ENCODE data around the gene SMC1B. TPM values are rescaled to one million over a fixed set of nuclear protein-coding genes. Genes with fewer than 3 reads are reported as not detected.
"Not testable (repeated sequence)": the region's sequence is repeated elsewhere in the genome, so short reads cannot be mapped to it uniquely, and the experiment has no call there.

Gene SMC1B
- total RNA-seq, 2 experiments from 2014 or later, result 1.1 TPM

DNA sequence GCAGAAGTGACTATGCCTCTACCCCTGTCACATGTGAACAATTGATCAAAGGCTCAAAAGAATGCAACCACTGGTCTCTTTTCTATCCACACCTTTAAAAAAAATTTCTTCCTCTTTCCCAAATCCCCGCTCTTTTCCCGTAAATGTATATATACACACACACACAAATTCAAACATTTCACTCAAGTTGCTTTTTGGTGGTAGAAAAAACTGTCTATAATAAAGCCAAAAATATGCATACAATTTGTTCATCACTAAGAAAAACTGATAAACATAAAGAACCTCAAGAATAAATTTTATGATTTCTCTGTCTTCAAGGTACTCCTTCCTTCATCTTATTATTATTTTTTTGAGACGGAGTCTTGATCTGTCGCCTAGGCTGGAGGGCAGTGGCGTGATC is 5.6 kb downstream of the SMC1B start:
- peaks cover 3% of the 10 kb centered on the region for H3K27me3 Mint-ChIP-seq
- no peak for DNase-seq
- intact Hi-C loops (cut with micrococcal nuclease), result no loop called here
- POLR2A ChIA-PET, result no interaction called here
- H3K4me1 Mint-ChIP-seq (ENCODE audit: low read depth), result peaks cover 2% of the 10 kb centered on the region
- H3K9me3 Mint-ChIP-seq, result peaks cover 7% of the 10 kb centered on the region
- H3K36me3 Mint-ChIP-seq, result no peaks in the 10 kb centered on the region
- no peak overlapping the region for H3K4me3 Mint-ChIP-seq
- no peak overlapping the region for H3K27ac Mint-ChIP-seq
- CTCF ChIA-PET, result no interaction called here

DNA sequence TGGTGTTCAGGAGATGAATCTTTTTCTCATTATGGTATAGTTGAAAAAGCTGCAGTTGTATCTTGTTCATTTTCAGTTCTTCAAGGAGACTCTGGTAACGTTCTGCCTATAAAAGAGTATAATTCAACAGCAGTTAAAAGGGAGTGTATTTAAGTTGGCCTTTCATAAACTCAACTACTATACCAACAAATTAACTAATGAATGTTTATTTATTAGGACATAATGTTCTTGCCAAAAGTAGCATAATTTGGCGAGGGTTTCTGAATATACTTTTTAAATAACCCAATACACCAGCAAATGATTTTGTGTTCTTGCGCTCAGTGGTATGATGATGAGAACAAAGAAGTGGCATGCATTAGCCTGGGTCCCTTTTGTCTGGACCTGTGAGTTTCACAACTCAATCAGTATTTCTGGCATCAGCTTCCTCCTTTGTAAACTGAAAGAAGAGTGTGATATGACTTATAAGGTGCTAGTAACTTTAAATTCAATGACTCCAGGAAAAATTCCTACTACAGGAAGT is 10.9 kb downstream of the SMC1B start:
- CTCF ChIA-PET, result no interaction called here
- Mint-ChIP-seq H3K4me1 (ENCODE audit: low read depth) (no peaks in the 10 kb centered on the region), H3K27me3 (peaks cover 2% of the 10 kb centered on the region), H3K27ac (no peak overlapping the region), H3K9me3 (peaks cover 5% of the 10 kb centered on the region), H3K4me3 (no peak overlapping the region), H3K36me3 (no peaks in the 10 kb centered on the region)
- POLR2A ChIA-PET, result no interaction called here
- DNase-seq, result no peak
- intact Hi-C loops (cut with micrococcal nuclease), result no loop called here

DNA sequence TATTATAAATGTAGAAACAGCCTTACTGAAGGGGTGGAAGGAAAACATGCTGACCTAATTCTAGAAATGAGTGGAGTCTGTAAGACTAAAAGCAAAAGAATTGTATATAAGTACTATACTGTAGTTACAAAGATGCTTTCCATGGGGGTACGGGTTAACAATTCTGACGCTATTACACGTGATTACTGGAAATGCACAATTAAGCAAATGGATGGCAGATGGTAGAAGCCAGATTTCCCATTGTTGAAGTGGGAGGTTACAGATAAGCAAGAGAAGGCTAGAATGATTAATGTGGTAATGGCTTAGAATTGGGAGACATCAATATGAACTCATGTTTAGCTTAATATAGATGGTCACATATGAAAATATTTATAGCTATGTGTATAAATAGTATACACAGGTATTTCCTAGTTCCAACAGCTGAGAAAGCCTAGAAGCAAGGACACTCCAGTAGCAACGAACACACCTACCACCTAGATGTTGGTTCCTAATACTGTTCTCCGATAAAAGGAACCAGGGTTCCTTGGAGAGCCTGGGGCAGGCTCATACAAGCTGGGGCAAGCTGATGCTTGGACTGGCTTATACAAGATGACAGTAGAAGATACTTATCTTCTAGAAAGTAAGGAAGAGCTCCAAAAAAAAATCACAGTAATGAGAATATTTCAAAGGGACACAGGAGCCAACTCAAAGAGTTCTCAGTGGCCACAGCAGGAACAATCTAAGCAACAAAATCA is 13.5 kb downstream of the SMC1B start:
- CTCF ChIA-PET, result no interaction called here
- Mint-ChIP-seq H3K36me3 (no peaks in the 10 kb centered on the region), H3K4me3 (no peak overlapping the region), H3K9me3 (peaks cover 4% of the 10 kb centered on the region), H3K27me3 (peaks cover 2% of the 10 kb centered on the region), H3K27ac (no peak overlapping the region), H3K4me1 (ENCODE audit: low read depth) (no peaks in the 10 kb centered on the region)
- no peak for DNase-seq
- POLR2A ChIA-PET, result no interaction called here
- intact Hi-C loops (cut with micrococcal nuclease), result loop anchor here (5.0 kb wide), 1 partner anchor 133 kb away; no protein-coding TSS in a partner anchor

GRCh38 chr22:45398214-45398613 is 15.2 kb downstream of the SMC1B start:
- intact Hi-C loops (cut with micrococcal nuclease), result loop anchor here (5.0 kb wide), 1 partner anchor 131 kb away; no protein-coding TSS in a partner anchor
- POLR2A ChIA-PET, result no interaction called here
- no peaks in the 10 kb centered on the region for H3K36me3 Mint-ChIP-seq
- H3K4me3 Mint-ChIP-seq, result no peak overlapping the region
- H3K4me1 Mint-ChIP-seq (ENCODE audit: low read depth), result no peaks in the 10 kb centered on the region
- H3K9me3 Mint-ChIP-seq, result peaks cover 4% of the 10 kb centered on the region
- no peak overlapping the region for H3K27ac Mint-ChIP-seq
- no peak for DNase-seq
- CTCF ChIA-PET, result interaction anchor here (0.8 to 1.2 kb wide), 3 partner anchors 12 to 131 kb away, joined by 3 read pairs; no protein-coding TSS in a partner anchor
- peaks cover 2% of the 10 kb centered on the region for H3K27me3 Mint-ChIP-seq

DNA sequence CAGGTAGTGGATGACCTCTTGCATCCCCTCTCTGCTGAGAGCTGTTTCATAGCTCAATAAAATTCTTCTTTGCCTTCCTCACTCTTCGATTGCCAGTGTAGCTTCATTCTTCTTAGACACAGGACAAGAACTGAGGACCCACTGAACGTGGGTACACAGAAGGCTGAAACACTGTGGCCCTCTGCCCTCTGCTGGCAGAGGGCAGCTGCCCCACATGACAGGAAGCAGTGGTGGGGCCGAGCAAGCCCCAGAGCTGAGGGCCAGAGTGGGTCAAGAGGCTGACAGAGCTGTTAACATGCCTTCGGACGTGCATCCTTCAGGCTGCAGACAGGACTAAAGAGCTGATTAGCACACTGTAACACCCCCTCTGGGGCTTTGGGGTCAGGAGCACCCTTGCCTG is 15.6 kb downstream of the SMC1B start:
- Mint-ChIP-seq H3K4me1 (ENCODE audit: low read depth) (no peaks in the 10 kb centered on the region), H3K9me3 (peaks cover 4% of the 10 kb centered on the region), H3K4me3 (no peak overlapping the region), H3K36me3 (no peaks in the 10 kb centered on the region), H3K27ac (no peak overlapping the region), H3K27me3 (peaks cover 2% of the 10 kb centered on the region)
- intact Hi-C loops (cut with micrococcal nuclease), result loop anchor here (5.0 kb wide), 1 partner anchor 131 kb away; no protein-coding TSS in a partner anchor
- ChIA-PET CTCF (interaction anchor here (0.8 to 1.2 kb wide), 3 partner anchors 13 to 131 kb away, joined by 3 read pairs; no protein-coding TSS in a partner anchor), POLR2A (no interaction called here)
- no peak for DNase-seq

DNA sequence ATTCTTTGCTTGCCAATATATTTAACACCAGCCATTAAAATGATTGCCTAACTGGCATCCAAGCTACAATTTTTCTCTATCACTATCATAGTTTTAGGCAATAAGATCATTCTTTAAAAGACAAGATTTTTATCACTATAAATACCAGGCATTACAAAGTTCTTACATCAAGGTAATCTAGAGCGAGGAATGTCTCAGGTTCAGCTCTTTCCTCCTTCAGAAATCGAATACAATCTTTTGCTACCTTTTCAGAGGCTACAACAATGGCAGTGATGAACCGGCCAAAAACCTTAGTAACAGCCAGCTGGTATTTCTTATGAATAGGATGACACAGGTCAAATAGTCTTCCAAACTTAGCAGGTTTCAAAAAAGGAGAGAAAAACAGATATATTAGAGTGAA is 23.9 kb downstream of the SMC1B start:
- Mint-ChIP-seq H3K27ac (no peak overlapping the region), H3K9me3 (no peaks in the 10 kb centered on the region)
- CTCF ChIA-PET, result no interaction called here

DNA sequence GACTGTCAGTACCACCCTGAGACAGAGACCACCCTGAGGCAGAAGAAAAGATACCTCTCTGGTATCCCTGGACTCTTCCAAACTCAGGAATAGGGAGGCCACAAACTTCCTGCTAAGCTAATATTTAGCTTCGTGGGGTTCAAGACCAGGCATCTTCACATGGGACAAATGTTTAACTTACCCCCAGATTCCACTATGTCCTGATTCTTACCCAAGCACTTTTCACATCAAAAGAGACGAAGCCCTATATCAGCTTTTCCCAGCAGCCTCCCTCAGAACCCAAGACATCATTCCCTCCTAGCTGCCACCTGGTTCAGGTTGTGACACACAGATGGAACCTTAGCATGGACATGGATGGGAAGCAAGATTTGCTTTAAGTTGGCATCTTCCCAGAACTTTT is 32.1 kb downstream of the SMC1B start:
- H3K9me3 Mint-ChIP-seq, result no peaks in the 10 kb centered on the region
- no peaks in the 10 kb centered on the region for H3K4me1 Mint-ChIP-seq (ENCODE audit: low read depth)
- no peak overlapping the region for H3K27ac Mint-ChIP-seq
- ChIA-PET CTCF (interaction anchor here (0.6 to 0.7 kb wide), 3 partner anchors 24 to 112 kb away, joined by 3 read pairs; no protein-coding TSS in a partner anchor), POLR2A (no interaction called here)
- H3K4me3 Mint-ChIP-seq, result no peak overlapping the region
- intact Hi-C loops (cut with micrococcal nuclease), result no loop called here
- no peaks in the 10 kb centered on the region for H3K27me3 Mint-ChIP-seq
- no peak for DNase-seq
- no peaks in the 10 kb centered on the region for H3K36me3 Mint-ChIP-seq

More for the DNA sequence above, 23.9 kb downstream of the SMC1B start:
- intact Hi-C loops (cut with micrococcal nuclease), result no loop called here
- H3K4me1 Mint-ChIP-seq (ENCODE audit: low read depth), result no peaks in the 10 kb centered on the region
- DNase-seq, result no peak
- peaks cover 6% of the 10 kb centered on the region for H3K27me3 Mint-ChIP-seq
- no peaks in the 10 kb centered on the region for H3K36me3 Mint-ChIP-seq
- H3K4me3 Mint-ChIP-seq, result no peak overlapping the region
- POLR2A ChIA-PET, result no interaction called here

- H3K36me3 Mint-ChIP-seq, result no peaks in the 10 kb centered on the region
- ChIA-PET POLR2A (no interaction called here), CTCF (no interaction called here)
- H3K4me1 Mint-ChIP-seq (ENCODE audit: low read depth), result no peaks in the 10 kb centered on the region
- intact Hi-C loops (cut with micrococcal nuclease), result no loop called here
- H3K27me3 Mint-ChIP-seq, result no peaks in the 10 kb centered on the region
- H3K4me3 Mint-ChIP-seq, result no peak overlapping the region
- H3K27ac Mint-ChIP-seq, result no peak overlapping the region
- H3K9me3 Mint-ChIP-seq, result no peaks in the 10 kb centered on the region
- DNase-seq, result no peak
Observed at GRCh38 chr22:45376703-45377102, 36.7 kb downstream of the SMC1B start.

- DNase-seq, result no peak
- no peaks in the 10 kb centered on the region for H3K36me3 Mint-ChIP-seq
- no peaks in the 10 kb centered on the region for H3K27me3 Mint-ChIP-seq
- H3K4me3 Mint-ChIP-seq, result no peak overlapping the region
- intact Hi-C loops (cut with micrococcal nuclease), result no loop called here
- no peaks in the 10 kb centered on the region for H3K4me1 Mint-ChIP-seq (ENCODE audit: low read depth)
- POLR2A ChIA-PET, result interaction anchor here (0.5 kb wide), 1 partner anchor 278 kb away, joined by 4 read pairs; no protein-coding TSS in a partner anchor
- H3K9me3 Mint-ChIP-seq, result no peaks in the 10 kb centered on the region
- H3K27ac Mint-ChIP-seq, result no peak overlapping the region
- CTCF ChIA-PET, result no interaction called here
Observed at GRCh38 chr22:45376009-45376408, 37.4 kb downstream of the SMC1B start.

- H3K9me3 Mint-ChIP-seq; H3K27me3 Mint-ChIP-seq; H3K36me3 Mint-ChIP-seq; POLR2A ChIA-PET; H3K27ac Mint-ChIP-seq; H3K4me3 Mint-ChIP-seq; intact Hi-C loops (cut with micrococcal nuclease); CTCF ChIA-PET; DNase-seq; H3K4me1 Mint-ChIP-seq (ENCODE audit: low read depth): not testable (repeated sequence)
Observed at GRCh38 chr22:45373592-45373991, 39.8 kb downstream of the SMC1B start.

DNA sequence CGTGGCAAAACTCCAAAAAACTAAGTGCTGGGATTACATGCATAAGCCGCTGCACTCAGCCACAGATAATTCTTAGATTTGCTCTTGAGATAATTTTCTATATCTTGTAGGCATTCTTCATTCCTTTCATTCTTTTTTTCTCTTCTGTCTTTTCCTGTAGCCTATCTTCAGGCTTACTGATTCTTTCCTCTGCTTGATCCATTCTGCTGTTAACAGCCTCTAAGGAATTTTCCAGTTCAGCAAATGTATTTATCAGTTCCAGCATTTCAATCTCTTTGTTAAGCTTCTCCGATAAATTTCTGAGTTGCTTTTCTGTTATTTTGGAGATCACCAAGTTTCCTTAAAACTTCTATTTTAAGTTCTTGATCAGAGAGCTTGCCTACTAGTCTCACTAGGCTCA is 46.7 kb downstream of the SMC1B start:
- Mint-ChIP-seq H3K36me3 (peaks cover 6% of the 10 kb centered on the region), H3K4me3 (no peak overlapping the region), H3K9me3 (peaks cover 11% of the 10 kb centered on the region), H3K27me3 (peaks cover 9% of the 10 kb centered on the region), H3K4me1 (ENCODE audit: low read depth) (no peaks in the 10 kb centered on the region), H3K27ac (no peak overlapping the region)
- no peak for DNase-seq
- intact Hi-C loops (cut with micrococcal nuclease), result no loop called here
- POLR2A ChIA-PET, result no interaction called here
- CTCF ChIA-PET, result interaction anchor here (0.8 kb wide), 1 partner anchor 1001 kb away, joined by 4 read pairs; no protein-coding TSS in a partner anchor

DNA sequence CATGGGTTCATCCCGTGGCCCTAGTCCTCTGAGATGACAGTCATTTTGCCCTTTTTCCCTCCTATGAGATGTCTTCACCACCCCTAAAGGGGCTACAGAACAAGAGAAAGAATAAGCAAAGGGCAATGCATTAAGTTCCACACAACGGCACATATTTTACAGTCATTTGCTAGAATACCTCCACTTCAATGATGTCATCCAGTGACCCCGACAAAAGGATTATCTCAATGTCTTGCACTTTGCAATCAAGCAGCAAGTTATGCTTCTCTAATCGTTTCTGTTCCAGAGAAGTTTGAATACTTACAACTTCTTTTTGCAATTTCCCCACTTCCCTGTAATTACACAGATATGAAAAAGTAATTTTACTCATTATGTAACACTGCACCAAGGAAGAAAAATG is 53.8 kb downstream of the SMC1B start:
- Mint-ChIP-seq H3K27me3 (peaks cover 1% of the 10 kb centered on the region), H3K9me3 (no peaks in the 10 kb centered on the region), H3K36me3 (no peaks in the 10 kb centered on the region), H3K4me1 (ENCODE audit: low read depth) (no peaks in the 10 kb centered on the region), H3K27ac (no peak overlapping the region), H3K4me3 (no peak overlapping the region)
- ChIA-PET POLR2A (no interaction called here), CTCF (no interaction called here)
- DNase-seq, result no peak
- intact Hi-C loops (cut with micrococcal nuclease), result no loop called here

DNA sequence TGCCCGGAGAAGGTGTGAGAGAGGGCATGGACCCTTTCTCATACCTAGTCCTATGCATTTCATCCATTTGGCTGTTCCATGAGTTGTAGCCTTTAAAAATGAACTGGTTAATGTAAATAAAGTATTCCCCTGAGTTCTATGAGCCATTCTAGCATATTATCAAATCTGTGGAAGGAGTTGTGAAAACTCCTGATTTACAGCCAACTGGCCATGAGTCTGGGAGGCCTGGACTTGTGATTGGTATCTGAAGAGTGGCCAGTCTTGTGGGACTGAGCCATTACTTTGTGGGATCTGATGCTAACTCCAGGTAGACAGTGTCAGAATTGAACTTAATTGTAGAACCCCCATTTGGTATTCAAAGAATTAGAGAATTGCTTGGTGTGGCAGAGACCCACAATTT is 55.3 kb downstream of the SMC1B start:
- ChIA-PET POLR2A (no interaction called here), CTCF (no interaction called here)
- Mint-ChIP-seq H3K4me3 (no peak overlapping the region), H3K4me1 (ENCODE audit: low read depth) (peaks cover 7% of the 10 kb centered on the region), H3K9me3 (no peaks in the 10 kb centered on the region), H3K27me3 (no peaks in the 10 kb centered on the region), H3K27ac (no peak overlapping the region), H3K36me3 (no peaks in the 10 kb centered on the region)
- intact Hi-C loops (cut with micrococcal nuclease), result no loop called here
- DNase-seq, result no peak

All from activated CD4-positive, alpha-beta memory T cell treated with anti-CD3 and anti-CD28 coated beads for 36 hours (primary cell).